Loucy (cell line): ENCODE data around the gene S100A7A.

ENCODE experiments used
- H2AFZ ChIP-seq: fragments of 200-600 bp; sonication (generic); 2 replicates; pipeline ENCODE4 v1.6.0; 2016; ENCODE audit warnings: antibody characterized with exemption, mild to moderate bottlenecking, low read length, moderate library complexity
- H3F3A ChIP-seq: fragments of 200-600 bp; 2 replicates; pipeline ENCODE4 v1.6.0; 2016; ENCODE audit warnings: antibody characterized with exemption, low read depth, mild to moderate bottlenecking
- H3K27me3 ChIP-seq: fragments of 200-600 bp; sonication (generic); 2 replicates; pipeline ENCODE4 v1.6.1; 2014; ENCODE audit warnings: low read length, mild to moderate bottlenecking; ENCODE audit not compliant: insufficient read depth, poor library complexity, severe bottlenecking
- H3K36me3 ChIP-seq: fragments of 200-600 bp; sonication (generic); 2 replicates; pipeline ENCODE4 v1.6.1; 2016; ENCODE audit warnings: low read length; ENCODE audit not compliant: insufficient read depth
- H3K4me1 ChIP-seq: fragments of 200-600 bp; sonication (generic); 2 replicates; pipeline ENCODE4 v1.5.1; 2014; ENCODE audit warnings: low read length, mild to moderate bottlenecking; ENCODE audit not compliant: insufficient read depth, poor library complexity, severe bottlenecking
- H3K4me2 ChIP-seq: fragments of 200-600 bp; sonication (generic); 2 replicates; pipeline ENCODE4 v1.6.0; 2014; ENCODE audit warnings: antibody characterized with exemption, low read length, low read depth, mild to moderate bottlenecking; ENCODE audit not compliant: poor library complexity, severe bottlenecking
- H3K4me3 ChIP-seq: fragments of 200-600 bp; sonication (generic); 2 replicates; pipeline ENCODE4 v1.5.1; 2014; ENCODE audit warnings: low read length, mild to moderate bottlenecking, mixed read lengths; ENCODE audit not compliant: poor library complexity, severe bottlenecking
- H3K79me2 ChIP-seq: fragments of 200-600 bp; sonication (generic); 2 replicates; pipeline ENCODE4 v1.6.1; 2014; ENCODE audit warnings: low read length; ENCODE audit not compliant: insufficient read depth
- H3K9ac ChIP-seq: fragments of 200-600 bp; sonication (generic); 2 replicates; pipeline ENCODE4 v1.6.0; 2014; ENCODE audit warnings: mild to moderate bottlenecking, low read depth, low read length, moderate library complexity; ENCODE audit not compliant: poor library complexity, severe bottlenecking
- H3K9me2 ChIP-seq: fragments of 200-600 bp; sonication (generic); replicated peaks from 2 replicates; pipeline ENCODE4 v1.6.1; 2016; ENCODE audit warnings: low read depth, low read length, mixed read lengths
- H3K9me3 ChIP-seq: fragments of 200-600 bp; sonication (generic); 2 replicates; pipeline ENCODE4 v1.6.1; 2014; ENCODE audit warnings: mild to moderate bottlenecking, antibody characterized with exemption, low read length, low read depth; ENCODE audit not compliant: insufficient read depth
- H4K20me1 ChIP-seq: fragments of 200-600 bp; sonication (generic); 2 replicates; pipeline ENCODE4 v1.6.0; 2014; ENCODE audit warnings: antibody characterized with exemption, low read length, mild to moderate bottlenecking; ENCODE audit not compliant: insufficient read depth, poor library complexity, severe bottlenecking
- EZH2phosphoT487 ChIP-seq: fragments of 200-600 bp; IDR thresholded peaks from 2 replicates; pipeline ENCODE4 v1.6.1; 2018; ENCODE audit warnings: antibody characterized with exemption, mild to moderate bottlenecking, moderate library complexity, borderline replicate concordance
- TF ChIP-seq, protein P1 (sequence below): fragments of 200-600 bp; sonication (generic); conservative IDR thresholded peaks from 2 replicates; pipeline ENCODE4 v1.5.1; 2014; ENCODE audit warnings: mild to moderate bottlenecking, antibody characterized with exemption, low read length

Gene S100A7A

GRCh38 chr1:153370146-153370545, 46.2 kb upstream of the S100A7A start:
- H3K4me1 ChIP-seq = no peaks in the 10 kb centered on the region
- TF ChIP-seq, protein P1, sequence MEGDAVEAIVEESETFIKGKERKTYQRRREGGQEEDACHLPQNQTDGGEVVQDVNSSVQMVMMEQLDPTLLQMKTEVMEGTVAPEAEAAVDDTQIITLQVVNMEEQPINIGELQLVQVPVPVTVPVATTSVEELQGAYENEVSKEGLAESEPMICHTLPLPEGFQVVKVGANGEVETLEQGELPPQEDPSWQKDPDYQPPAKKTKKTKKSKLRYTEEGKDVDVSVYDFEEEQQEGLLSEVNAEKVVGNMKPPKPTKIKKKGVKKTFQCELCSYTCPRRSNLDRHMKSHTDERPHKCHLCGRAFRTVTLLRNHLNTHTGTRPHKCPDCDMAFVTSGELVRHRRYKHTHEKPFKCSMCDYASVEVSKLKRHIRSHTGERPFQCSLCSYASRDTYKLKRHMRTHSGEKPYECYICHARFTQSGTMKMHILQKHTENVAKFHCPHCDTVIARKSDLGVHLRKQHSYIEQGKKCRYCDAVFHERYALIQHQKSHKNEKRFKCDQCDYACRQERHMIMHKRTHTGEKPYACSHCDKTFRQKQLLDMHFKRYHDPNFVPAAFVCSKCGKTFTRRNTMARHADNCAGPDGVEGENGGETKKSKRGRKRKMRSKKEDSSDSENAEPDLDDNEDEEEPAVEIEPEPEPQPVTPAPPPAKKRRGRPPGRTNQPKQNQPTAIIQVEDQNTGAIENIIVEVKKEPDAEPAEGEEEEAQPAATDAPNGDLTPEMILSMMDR = no peak
- TF ChIP-seq EZH2phosphoT487 = no peak
- H3F3A ChIP-seq = no peaks in the 10 kb centered on the region
- no peak overlapping the region for H2AFZ ChIP-seq
- no peak overlapping the region for H3K9ac ChIP-seq
- no peak overlapping the region for H3K4me2 ChIP-seq
- no peak overlapping the region for H3K4me3 ChIP-seq
- no peaks in the 10 kb centered on the region for H3K79me2 ChIP-seq
- no peaks in the 10 kb centered on the region for H3K9me3 ChIP-seq
- H4K20me1 ChIP-seq = no peaks in the 10 kb centered on the region
- H3K36me3 ChIP-seq = no peaks in the 10 kb centered on the region
- peaks cover 7% of the 10 kb centered on the region for H3K27me3 ChIP-seq
- no peaks in the 10 kb centered on the region for H3K9me2 ChIP-seq

- H4K20me1 ChIP-seq = no peaks in the 10 kb centered on the region
- H3K79me2 ChIP-seq = no peaks in the 10 kb centered on the region
- H2AFZ ChIP-seq = no peak overlapping the region
Measured at GRCh38 chr1:153371231-153371630, 45.1 kb upstream of the S100A7A start.

DNA sequence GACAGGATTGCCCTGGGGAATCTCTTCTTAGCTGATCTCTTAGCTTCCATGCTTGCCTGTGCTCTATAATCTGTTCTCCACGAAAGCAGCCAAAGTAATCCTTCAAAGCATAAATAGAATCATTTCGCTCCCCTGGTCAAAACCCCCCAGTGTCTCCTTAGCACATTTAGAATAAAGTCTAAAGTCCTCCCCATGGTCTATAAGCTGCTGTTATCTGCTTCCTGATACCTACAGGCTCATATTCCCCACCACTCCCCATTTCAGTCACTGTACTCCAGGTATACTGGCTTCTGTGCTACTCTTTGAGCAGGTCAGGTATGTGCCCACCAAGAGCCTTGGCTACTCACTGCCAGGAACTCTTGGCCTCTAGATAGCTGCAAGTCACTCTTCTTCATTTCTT, 43.7 kb upstream of the S100A7A start:
- Histone ChIP-seq H3K9me2 (no peaks in the 10 kb centered on the region), H3K79me2 (no peaks in the 10 kb centered on the region)
- TF ChIP-seq, protein P1 = no peak
- TF ChIP-seq EZH2phosphoT487 = no peak

More at GRCh38 chr1:153371231-153371630, 45.1 kb upstream of the S100A7A start:
- H3K27me3 ChIP-seq = peaks cover 4% of the 10 kb centered on the region
- H3F3A ChIP-seq = no peaks in the 10 kb centered on the region
- no peaks in the 10 kb centered on the region for H3K4me1 ChIP-seq
- TF ChIP-seq EZH2phosphoT487 = no peak
- TF ChIP-seq, protein P1 = no peak
- H3K36me3 ChIP-seq = no peaks in the 10 kb centered on the region
- H3K4me3 ChIP-seq = no peak overlapping the region
- no peaks in the 10 kb centered on the region for H3K9me3 ChIP-seq
- no peak overlapping the region for H3K4me2 ChIP-seq
- H3K9ac ChIP-seq = no peak overlapping the region
- H3K9me2 ChIP-seq = no peaks in the 10 kb centered on the region

More for the DNA sequence above, 43.7 kb upstream of the S100A7A start:
- H3K9me3 ChIP-seq = no peaks in the 10 kb centered on the region
- no peaks in the 10 kb centered on the region for H3F3A ChIP-seq
- no peak overlapping the region for H2AFZ ChIP-seq
- no peak overlapping the region for H3K9ac ChIP-seq
- H3K36me3 ChIP-seq = no peaks in the 10 kb centered on the region
- no peak overlapping the region for H3K4me3 ChIP-seq
- H3K27me3 ChIP-seq = no peaks in the 10 kb centered on the region
- no peaks in the 10 kb centered on the region for H3K4me1 ChIP-seq
- no peaks in the 10 kb centered on the region for H4K20me1 ChIP-seq
- no peak overlapping the region for H3K4me2 ChIP-seq
